Effector memory CD4-positive, alpha-beta T cell (primary cell): Measurements from ENCODE around the gene MLLT1.

Source experiments
- DNase-seq, 3 donors: peaks; one replicate each; pipeline ENCODE4 v3.0.0-alpha.2; 2020
- H3K27ac ChIP-seq: 2 replicates; pipeline ENCODE4 v1.7.0; 2013; ENCODE audit warnings: mild to moderate bottlenecking, low read length, moderate library complexity; ENCODE audit not compliant: insufficient read depth, poor library complexity, severe bottlenecking
- H3K27me3 ChIP-seq: replicated peaks from 2 replicates; pipeline ENCODE4 v1.7.0; 2013; ENCODE audit warnings: mild to moderate bottlenecking, low read length; ENCODE audit not compliant: insufficient read depth, control insufficient read depth, poor library complexity, severe bottlenecking
- H3K36me3 ChIP-seq: 2 replicates; pipeline ENCODE4 v1.7.0; 2013; ENCODE audit warnings: mild to moderate bottlenecking, low read length, moderate library complexity; ENCODE audit not compliant: control insufficient read depth, insufficient read depth
- H3K4me1 ChIP-seq: 2 replicates; pipeline ENCODE4 v1.7.0; 2013; ENCODE audit warnings: low read length, mild to moderate bottlenecking; ENCODE audit not compliant: control insufficient read depth, insufficient read depth, poor library complexity, severe bottlenecking
- H3K4me3 ChIP-seq: 2 replicates; pipeline ENCODE4 v1.7.0; 2013; ENCODE audit warnings: low read length, low read depth, mild to moderate bottlenecking; ENCODE audit not compliant: insufficient read depth, poor library complexity, severe bottlenecking
- H3K9me3 ChIP-seq: 2 replicates; pipeline ENCODE4 v1.7.0; 2013; ENCODE audit warnings: mild to moderate bottlenecking, low read length, moderate library complexity; ENCODE audit not compliant: control insufficient read depth

Gene MLLT1

DNA sequence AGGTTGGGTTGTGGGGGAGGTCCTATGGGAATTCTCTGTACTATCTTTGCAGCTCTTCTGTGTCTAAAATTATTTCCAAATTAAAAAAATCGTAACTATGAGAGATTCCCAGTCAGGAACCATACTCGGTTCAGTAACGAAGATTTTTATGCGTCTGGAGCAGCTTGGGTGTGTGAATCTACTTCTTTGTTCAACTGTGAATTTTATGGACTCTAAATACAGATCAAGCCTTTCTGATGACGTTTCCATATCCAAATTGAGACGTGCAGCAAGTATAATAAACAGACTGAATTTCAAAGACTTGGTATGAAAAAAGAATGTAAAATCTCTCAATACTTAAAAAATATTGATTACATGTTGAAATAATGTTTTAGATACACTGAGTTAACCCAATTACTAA is 30.9 kb downstream of the MLLT1 start:
- no peak overlapping the region for H3K27ac ChIP-seq
- H3K4me1 ChIP-seq, result no peaks in the 10 kb centered on the region
- H3K9me3 ChIP-seq, result no peaks in the 10 kb centered on the region
- H3K4me3 ChIP-seq, result no peak overlapping the region
- DNase-seq, result no peak
- H3K36me3 ChIP-seq, result no peaks in the 10 kb centered on the region
- H3K27me3 ChIP-seq, result no peaks in the 10 kb centered on the region

DNA sequence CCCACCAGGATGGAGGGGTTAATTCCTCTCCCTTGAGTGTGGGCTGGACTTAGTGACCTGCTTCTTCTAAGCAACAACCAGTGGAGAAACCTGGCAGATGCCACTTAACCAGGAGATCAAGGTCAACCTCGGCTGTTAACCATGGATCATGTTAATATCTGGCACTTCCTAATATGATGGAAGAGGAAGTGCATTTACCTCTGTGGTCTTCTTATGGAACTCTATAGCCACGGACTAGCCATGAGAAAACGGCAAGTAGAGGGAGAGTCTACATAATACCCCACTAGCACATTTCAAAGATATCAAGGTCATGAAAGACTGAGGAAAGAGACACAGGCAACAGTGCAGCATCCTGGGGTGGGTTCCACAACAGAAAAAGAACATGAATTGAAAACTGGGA is 31.4 kb downstream of the MLLT1 start:
- Histone ChIP-seq H3K4me1 (no peaks in the 10 kb centered on the region), H3K9me3 (no peaks in the 10 kb centered on the region), H3K27me3 (no peaks in the 10 kb centered on the region), H3K36me3 (no peaks in the 10 kb centered on the region), H3K4me3 (no peak overlapping the region), H3K27ac (no peak overlapping the region)
- DNase-seq, result no peak

DNA sequence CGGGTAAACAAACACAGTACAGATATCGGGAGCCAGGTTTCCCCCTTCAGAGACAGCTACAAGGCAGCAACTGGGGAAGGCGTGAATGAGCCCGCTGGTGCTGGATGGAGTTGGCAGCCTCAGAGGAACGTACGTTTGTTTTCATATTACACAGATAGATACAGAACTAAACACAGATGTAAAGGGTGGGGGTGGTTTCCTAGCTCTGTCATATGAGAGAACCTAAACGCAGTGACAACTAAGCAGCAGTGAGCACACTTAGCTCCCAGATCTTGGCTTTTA is 32.8 kb downstream of the MLLT1 start:
- no peaks in the 10 kb centered on the region for H3K4me1 ChIP-seq
- H3K36me3 ChIP-seq, result no peaks in the 10 kb centered on the region
- H3K4me3 ChIP-seq, result no peak overlapping the region
- no peak for DNase-seq
- H3K27me3 ChIP-seq, result no peaks in the 10 kb centered on the region
- H3K27ac ChIP-seq, result no peak overlapping the region
- no peaks in the 10 kb centered on the region for H3K9me3 ChIP-seq

GRCh38 chr19:6246174-6247006 is 33.4 kb downstream of the MLLT1 start:
- Histone ChIP-seq H3K27me3 (no peaks in the 10 kb centered on the region), H3K36me3 (no peaks in the 10 kb centered on the region), H3K4me3 (no peak overlapping the region), H3K9me3 (no peaks in the 10 kb centered on the region), H3K4me1 (no peaks in the 10 kb centered on the region), H3K27ac (no peak overlapping the region)
- DNase-seq, result no peak

- H3K9me3 ChIP-seq, result no peaks in the 10 kb centered on the region
- H3K4me3 ChIP-seq, result no peak overlapping the region
- H3K36me3 ChIP-seq, result no peaks in the 10 kb centered on the region
- no peak overlapping the region for H3K27ac ChIP-seq
- peaks cover 10% of the 10 kb centered on the region for H3K4me1 ChIP-seq
- DNase-seq, result no peak
- H3K27me3 ChIP-seq, result no peaks in the 10 kb centered on the region
Observed at GRCh38 chr19:6242677-6243076, 37.1 kb downstream of the MLLT1 start.

DNA sequence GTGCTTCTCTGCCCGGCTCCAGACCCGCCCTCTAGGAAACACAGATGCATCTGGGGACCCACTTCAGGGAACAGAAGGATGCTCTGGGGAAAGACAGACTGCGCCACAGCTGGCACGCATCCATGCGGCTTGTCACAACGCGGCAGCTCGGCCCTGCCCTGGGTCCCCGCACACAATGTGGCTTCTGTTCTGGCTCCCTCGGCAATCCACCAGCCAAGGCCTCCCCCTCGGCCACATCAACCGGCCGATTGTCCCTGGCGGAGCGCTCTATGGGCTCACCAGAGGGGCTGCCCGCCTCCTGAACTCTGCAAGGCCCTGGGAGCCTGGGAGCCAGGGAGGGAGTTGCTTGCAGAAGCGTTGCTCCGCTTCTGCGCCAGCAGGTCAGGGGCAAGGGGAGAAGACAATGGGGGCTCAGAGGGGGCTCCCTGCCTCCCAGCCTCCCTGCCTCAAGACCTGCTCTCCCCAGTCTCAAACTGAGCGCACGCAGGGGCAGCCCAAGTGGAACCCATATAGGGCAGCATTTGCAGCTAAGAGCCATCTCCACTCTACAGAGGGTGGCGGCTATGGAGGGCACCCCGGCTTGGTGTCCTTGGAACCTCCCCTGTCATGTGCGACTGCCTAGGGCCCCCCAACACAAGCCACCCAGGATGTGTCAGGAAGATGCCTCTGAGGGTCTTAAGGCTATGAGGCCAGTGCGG is 37.9 kb downstream of the MLLT1 start:
- no peak overlapping the region for H3K4me3 ChIP-seq
- H3K36me3 ChIP-seq, result no peaks in the 10 kb centered on the region
- H3K4me1 ChIP-seq, result peaks cover 10% of the 10 kb centered on the region
- no peaks in the 10 kb centered on the region for H3K27me3 ChIP-seq
- no peak for DNase-seq
- H3K9me3 ChIP-seq, result no peaks in the 10 kb centered on the region
- no peak overlapping the region for H3K27ac ChIP-seq

DNA sequence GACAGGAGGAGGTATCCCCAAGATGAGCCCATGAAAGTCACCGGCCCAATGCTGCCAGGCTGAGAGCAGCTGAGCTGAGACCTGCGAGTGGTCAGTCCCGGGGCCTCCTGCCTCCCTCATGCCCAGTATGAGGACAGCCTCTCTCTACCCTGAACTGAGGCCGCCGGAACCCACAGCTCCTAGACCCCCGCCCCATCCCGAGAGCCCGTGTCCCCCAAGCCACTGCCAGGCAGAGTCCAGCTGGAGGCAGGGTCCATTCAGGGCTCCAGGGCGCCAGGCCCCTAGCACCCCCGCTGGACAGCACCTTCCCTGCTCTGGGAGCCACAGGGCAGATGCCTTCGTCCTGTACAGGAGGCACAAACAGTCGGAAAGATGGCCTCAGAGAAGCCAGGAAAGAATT is 38.7 kb downstream of the MLLT1 start:
- Histone ChIP-seq H3K36me3 (no peaks in the 10 kb centered on the region), H3K9me3 (no peaks in the 10 kb centered on the region), H3K4me3 (no peak overlapping the region), H3K27ac (no peak overlapping the region), H3K4me1 (peaks cover 10% of the 10 kb centered on the region), H3K27me3 (no peaks in the 10 kb centered on the region)
- DNase-seq, result no peak

DNA sequence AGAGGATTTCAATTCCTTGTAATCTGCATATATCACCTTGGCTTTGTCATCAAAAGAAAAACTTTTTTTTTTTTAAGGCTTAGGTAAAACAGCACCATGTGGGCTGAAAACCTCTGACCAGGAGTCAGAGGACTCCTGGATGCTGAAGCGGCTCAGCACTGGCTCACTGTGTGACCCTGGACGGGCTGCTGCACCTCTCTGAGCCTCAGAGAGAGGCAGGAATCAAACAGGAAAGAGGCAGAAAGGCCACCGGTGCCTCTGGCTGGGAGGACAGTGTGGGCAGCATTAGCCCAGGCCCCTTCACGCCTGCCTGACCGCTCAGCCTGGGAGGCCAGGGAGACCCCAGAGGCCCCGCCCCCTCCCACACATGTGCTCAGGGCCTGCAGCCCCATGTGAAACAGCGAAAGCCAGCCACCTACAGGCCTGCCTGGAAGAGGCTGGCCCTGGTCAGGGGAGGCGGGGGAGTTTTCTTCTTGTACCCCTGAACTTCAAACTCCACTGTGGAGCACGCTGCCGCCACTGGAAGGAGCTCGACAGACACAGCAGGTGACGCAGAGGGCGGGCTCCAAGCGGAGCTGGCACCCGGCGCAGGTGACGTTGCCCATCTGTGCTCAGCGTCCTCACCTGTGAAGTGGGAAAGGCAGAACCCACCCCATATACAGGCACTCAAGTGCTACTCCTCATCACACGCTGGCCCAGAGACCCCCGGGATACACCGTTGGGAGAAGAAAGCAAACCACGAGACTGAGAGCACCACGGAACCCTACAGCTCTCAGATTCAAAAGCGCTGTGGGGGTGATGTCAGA is 39.7 kb downstream of the MLLT1 start:
- Histone ChIP-seq H3K9me3 (no peaks in the 10 kb centered on the region), H3K4me1 (peaks cover 10% of the 10 kb centered on the region), H3K27me3 (no peaks in the 10 kb centered on the region), H3K27ac (no peak overlapping the region), H3K4me3 (no peak overlapping the region), H3K36me3 (no peaks in the 10 kb centered on the region)
- no peak for DNase-seq

DNA sequence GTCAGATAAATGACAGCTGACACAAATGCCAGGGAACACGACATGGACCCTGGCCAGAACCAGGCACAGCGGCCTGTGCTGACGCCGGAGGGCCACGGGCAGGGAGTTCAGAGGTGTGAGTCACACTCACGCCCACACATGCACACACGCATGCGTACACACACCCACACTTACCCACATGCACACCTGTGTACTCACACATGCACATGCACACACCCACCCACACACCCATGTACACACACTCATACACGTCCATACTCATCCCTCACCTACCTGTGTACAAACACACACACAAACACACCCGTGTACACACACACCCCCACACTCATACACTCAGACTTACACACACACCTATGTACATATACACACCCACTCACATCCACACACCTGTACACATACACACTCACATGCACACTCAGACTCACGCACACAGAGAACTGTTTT is 40.4 kb downstream of the MLLT1 start:
- H3K36me3 ChIP-seq, result no peaks in the 10 kb centered on the region
- no peak for DNase-seq
- H3K4me1 ChIP-seq, result peaks cover 10% of the 10 kb centered on the region
- H3K9me3 ChIP-seq, result no peaks in the 10 kb centered on the region
- H3K27ac ChIP-seq, result no peak overlapping the region
- H3K4me3 ChIP-seq, result no peak overlapping the region
- no peaks in the 10 kb centered on the region for H3K27me3 ChIP-seq
